HG03103 (cell line): ENCODE results near the gene METTL25.
A peak's percentile ranks its signal among the peaks of the same experiment; 100 is the strongest.

Experiments used
- ATAC-seq: cut with Tn5 transposase; IDR thresholded peaks from one replicate; pipeline ENCODE4 v1.9.1; 2021; ENCODE audit warnings: low read depth; ENCODE audit not compliant: unreplicated experiment

The METTL25 gene

DNA sequence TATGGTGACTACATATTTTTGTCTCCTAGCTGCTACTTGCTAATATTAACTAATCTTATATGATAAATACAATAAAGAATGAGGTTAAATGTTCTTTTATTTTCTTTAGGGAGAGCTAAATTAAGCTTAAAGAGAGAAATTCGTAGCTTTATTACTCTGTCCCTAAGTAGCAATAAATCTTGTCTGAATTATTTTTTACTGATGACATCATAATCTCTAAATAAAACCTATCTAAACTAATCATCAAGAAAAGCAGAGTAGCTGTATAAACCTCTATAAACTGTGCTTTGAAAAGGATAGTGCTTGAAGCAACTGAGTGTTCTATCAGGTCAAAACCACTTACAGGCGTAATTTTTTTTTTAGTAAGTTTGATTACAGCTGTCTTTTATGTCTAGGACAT lies 42.5 kb downstream of the METTL25 start:
- ATAC-seq: no peak

DNA sequence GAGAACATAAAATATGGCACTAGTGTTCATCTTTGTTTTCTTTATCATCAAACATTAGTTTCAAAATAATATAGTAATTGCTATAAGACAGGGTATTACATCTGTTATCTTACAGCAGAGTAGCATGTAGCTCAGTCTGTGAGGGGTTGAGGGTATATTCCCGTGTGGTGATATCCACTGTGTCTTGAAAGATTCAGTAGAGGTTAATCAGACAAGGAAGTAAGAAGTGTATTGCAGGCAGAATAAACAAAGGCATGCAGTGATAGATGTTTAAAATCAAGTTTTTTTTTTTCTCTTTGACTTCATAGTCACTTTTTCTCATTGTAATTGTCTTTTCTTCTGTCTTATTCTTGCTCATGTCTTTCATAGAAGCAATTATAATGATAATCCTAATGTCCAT lies 48.3 kb downstream of the METTL25 start:
- ATAC-seq: no peak

DNA sequence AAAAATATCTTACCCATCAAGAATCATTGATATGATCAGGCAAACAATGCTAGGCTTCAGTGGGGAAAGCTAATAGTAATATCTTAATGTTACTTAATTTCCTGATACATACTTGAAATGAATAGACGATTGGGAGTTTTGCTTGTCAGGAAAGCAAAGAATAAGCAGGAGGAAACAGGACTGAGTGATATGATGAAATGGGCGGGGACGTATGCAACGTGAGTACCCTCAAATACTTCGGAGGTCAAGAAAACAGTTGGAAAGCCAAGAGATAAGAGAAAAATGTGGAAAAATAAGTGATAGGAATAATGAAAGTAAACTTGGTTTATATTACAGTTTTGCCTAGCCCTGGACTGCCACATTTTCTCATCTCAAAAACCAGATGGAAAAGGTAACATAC lies 49.2 kb downstream of the METTL25 start:
- no peak for ATAC-seq

DNA sequence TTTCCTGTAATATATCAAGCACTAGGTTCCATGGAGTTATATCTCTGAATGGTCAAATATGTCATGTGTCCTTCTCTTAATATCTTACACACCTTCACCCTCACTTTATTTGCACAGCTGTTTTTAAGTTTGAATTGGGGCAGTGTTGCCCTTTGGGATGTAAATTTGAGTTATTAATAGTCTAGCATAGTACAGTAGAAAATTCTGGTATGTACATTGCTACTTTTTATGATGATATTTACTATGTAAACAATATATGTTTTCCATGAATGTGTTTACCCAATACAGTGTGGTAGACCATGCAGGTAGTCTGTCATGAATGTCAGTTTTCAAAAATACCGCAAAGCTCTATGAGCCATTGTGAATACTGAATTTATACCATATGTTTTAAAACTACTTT lies 50.5 kb downstream of the METTL25 start:
- no peak for ATAC-seq

DNA sequence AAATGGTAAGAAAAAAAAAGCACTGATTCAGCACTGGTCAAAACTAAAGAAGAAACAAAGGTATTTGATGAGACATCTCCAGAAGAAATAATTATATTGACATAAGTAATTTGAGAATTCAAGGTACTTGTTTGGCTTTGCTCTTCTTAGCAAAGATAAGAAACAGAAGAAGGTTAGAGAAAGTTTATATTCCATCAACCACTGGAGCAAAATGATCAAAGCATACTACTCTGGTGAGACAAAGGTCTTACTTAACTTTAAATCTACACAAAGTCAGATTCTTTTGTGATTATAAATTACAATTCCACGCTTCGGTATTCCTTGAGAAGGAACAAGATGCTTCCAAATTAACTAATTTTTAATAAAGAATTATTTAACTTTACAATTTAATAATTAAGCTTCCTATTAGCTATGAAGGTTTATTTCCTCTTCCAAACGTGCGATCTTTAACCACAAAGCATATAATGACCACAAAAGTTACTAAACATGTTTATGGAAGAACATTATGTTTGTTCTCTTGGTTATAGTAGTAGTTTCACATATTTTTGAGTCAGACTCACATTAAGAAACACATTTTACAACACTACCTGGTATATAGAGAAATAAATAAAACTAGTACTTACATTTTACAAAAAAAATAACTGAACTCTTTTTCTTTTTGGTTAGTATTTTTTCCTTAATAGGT lies 53.4 kb downstream of the METTL25 start:
- no peak for ATAC-seq

DNA sequence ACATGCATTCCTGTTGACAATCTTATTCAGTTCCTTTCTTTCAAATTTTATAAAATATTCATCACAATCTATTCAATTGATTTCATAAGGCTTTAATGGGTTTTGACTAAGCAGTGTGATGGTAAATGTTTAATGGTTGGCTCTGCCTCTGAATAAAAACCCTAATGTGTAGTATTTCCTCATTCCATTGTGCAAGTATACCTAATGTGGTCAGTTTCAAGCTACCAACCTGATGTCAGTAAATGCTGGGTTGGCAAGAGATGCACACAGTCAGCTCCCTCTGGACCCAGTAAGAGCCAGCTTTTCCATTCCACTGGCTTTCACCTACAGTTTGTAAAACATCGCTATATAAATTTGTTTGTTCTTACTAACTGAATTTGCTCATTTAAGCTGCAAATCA lies 53.9 kb downstream of the METTL25 start:
- no peak for ATAC-seq

DNA sequence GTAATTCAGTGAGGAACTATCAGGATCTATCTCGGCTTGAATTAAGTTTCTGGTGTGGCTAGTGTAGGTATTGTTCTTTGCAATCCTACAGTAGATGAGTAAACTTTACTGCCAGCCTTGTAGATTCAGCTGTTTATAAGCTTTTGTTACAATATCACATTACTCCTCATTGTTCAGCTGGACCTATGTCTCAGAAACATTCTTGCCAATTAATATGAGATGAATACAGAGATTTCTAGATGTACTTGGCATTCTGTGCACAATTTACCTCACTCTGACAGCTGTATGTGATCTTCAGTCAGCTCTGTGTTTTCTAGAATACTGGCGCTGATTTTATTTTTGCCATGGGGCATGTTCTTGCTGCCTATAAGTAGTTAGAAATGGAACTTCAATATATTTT lies 55.7 kb downstream of the METTL25 start:
- no peak for ATAC-seq

DNA sequence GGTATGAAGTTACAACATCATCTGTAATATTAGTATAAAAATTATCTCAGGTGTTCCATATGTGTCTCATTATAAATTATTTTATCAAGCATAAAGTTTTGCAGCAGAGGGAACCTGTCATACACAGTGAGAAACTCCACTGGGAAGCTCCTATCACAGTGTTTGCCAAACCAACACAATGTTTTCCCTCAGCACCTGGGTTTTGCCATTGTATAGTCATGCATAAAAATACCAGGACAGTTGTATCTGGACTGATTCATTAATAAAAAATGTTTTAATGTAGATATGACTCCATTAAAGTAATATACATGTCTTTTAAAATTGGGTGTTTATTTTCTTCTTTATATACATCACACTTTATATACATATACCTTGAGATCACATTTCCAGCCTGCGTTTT lies 56.6 kb downstream of the METTL25 start:
- no peak for ATAC-seq

DNA sequence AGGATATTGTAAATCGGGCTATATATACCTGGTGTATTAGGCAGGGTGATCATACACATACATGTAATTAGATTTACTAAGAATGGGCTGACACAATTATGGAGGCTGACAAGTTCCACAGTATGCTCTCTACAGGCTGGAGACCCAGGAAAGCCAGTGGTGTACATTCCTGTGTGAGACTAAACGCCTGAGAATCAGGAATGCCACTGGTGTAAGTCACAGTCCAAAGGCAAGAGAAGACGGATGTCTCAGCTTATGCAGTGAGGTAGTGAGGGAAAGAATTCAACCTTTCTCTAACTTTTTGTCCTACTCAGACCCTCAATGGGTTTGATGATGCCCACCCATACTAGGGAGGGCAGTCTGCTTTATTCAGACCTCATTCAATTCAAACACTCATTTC lies 57.1 kb downstream of the METTL25 start:
- no peak for ATAC-seq

DNA sequence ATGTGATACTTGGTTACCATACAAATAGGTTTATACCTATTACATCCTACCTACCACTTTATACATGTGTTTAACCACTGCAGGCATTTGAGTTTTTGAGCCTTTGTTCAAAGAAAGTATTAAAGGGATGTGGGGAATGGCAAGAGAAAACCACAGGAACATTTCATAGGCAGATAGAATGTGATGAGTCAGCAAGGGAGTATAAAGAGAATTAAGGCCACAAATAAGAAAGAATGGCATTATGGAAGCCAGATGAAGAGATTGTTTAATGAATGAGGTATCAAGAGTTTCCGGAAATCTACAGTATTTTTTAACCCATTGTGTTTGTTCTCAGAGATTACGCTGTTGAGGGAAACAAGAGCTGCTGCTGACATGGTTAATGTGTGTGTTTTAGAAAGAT lies 66.9 kb downstream of the METTL25 start:
- no peak for ATAC-seq

DNA sequence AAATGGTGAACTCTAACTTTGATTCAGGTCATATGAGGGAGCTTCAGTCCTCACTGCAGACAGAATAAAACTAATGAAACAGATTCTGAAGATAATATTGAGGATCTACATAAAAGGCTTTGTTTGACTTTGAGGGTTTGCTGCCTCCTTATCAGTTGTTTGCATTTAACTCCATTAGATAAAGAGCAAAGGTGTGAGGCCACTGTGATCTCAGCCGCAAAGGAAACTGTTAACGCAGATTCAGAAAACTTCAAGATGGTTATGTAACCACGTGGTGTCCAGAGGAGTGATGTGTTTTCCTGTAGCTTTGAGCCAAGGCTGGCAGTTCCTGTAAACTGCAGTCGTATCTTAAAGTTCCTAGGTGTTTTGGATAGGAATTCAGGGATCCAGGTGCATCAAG lies 67.8 kb downstream of the METTL25 start:
- ATAC-seq: no peak

DNA sequence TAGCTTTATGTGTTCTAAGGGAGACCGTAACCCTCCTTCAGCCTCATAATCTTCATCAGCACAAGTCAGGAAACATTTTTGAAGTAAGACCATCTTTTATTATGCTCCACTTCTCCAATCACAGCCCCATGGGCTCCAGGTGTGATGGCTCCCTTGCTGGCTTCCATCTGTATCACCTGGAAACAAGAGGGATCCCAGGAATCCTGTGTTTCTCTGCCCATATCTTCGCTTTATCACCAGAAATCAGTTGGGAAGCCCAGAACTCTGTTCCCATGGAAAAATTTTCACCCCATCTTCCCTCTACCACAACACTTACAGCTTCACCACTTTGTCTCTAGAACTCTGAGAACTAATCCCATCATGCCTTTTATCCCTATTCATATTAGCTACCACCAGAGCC lies 68.3 kb downstream of the METTL25 start:
- ATAC-seq: no peak

DNA sequence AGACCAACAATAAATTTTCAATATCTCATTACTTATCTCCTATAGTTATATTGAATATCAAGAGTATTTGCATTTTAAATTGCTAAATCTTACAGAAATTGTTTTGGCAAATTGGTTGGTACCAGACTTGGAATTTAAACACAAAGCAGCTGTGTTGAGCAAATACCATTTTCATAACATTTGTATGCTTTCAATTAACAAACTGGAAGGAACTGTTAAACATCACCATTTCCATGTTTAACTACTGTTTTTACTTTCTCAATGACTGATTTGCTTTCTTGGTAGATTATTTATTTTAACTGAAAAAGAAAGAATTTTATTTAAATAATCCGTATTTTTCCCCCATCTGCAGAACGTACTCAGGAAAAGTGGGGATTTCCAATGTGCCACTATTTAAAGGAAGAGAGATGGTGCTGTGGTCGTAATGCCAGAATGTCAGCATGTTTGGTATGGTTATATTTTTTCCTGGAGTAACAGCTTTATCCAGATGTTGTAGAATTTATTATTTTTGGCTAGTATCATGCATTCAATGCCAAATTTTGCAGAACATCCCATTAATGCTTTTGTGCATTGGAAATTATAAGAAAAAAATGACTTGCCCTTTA lies 72.3 kb downstream of the METTL25 start:
- no peak for ATAC-seq

DNA sequence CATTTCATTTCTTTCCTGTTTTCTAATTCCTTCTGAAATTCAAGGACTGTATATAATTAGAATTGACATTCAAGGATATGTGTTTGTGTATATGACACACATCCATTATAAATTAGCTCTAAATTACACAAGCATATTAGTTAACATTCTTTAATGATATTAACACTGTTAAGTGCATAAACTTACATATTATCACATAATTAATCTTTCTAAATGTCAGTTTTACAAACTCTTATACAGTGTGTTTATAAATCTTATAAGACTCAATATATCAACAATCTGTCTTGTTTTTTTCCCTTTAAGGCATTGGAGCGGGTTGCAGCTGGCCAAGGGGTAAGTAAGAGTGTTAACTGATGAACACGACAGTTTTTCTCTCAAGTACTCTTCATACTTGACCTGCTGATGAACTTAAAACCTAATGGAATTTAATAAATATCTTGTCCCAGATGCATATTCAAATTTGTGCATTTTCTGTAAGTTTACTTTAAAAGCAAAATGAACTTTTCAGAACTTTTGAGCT lies 76.1 kb downstream of the METTL25 start:
- ATAC-seq: no peak

DNA sequence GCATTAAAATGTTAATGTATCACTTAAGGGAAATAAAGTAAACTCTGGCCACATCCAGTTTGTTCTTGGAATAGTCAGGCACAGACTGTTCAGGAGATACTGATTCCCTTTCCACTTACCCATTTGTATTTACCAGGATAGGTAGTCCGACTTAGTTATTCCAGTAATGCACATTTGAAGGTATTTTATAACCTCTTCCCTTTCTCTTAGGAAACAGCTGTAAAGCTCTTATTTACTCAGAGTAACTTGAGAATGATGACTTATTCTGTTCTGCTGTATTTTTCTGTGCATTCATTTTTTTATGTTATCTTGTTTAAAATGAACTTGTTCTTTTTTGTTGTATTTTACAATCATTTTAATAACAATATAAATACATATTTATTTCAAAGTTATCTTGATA lies 78.0 kb downstream of the METTL25 start:
- ATAC-seq: no peak

DNA sequence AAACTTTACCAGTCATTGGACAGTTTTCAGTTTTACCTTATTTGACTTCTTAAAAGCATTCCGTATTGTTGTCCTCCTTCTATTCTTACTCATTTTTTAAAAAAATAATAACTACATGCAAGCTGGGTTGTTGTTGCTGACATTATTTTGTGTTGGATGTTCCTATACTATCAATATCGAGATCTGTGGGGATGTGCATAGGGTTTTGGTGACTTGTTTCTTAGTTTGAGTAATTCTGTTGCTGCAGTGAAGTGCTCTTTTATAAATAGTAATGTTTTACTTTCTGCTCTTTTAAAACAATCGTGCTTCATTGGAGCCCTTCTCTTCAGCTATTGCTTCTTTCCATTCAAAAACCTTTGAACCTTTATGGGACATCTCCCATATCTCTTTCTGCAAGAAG lies 79.4 kb downstream of the METTL25 start:
- ATAC-seq: peak; percentile 25

DNA sequence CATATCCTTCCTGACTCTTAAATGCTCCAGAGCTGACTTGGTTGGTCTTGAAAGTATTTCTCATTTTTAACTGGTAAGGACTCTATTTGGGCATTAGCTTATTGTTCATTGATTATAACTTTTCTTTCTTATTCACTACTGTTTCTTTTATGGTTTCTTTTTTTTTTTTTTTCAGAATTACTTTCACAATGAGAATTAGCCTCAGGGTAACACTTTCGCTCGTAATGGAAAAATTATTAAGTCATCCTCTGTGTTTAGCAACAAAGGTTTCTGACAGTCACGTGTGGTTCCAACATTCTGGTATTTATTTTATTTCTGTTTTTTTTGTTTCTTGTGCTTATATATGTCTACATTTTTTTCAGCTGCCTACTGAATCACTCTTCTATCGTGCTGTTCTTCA lies 80.0 kb downstream of the METTL25 start:
- peak; percentile 52 for ATAC-seq

DNA sequence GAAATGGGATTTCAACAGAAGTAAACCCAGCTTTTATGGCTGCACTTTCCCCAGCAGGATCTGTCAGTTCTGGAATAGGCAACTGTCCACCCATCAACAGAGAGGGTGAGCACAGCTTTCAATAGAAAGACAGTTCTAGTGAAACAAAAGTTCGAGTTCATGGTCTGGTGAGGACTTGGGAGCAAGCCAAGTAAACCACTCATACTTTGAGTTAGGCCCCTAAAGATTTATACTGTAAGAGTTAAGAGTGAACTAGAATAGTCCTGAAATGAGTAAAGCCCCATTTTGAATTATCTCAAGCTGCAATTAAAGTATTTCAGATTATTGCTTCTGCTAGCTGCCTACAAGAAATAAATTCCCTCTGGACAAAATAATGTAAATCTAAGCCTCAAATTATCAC lies 82.6 kb downstream of the METTL25 start:
- peak; percentile 50 for ATAC-seq

DNA sequence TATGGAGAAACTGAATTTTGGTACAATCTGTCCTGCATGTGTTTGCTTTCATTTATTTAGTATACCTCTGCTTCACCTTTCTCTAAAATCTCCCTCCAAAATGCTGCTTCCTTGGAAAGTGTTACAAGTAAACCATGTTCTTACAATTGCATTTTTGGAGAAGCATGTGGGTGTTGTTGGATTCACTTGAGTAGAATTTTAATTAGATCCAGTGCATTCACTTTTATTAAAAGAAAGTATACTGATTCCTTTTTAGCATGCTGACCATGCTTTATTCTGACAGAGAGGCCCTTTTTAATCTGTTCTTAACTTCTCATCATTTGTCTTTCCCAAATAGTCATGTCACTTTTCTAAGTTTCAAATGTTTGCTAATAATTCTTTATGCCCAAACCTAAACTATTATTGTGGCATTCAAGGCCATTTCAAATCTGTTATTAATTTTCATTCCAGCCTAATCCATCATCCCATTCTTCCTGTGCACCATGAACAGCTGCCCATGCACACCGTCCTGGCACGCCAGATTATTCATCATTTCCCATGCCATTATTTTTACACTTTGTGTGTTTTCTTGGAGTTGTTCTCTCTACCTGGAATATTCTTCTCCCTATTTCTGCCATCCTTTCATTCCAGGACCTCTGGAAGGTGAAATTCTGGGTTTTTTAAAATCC lies 90.7 kb downstream of the METTL25 start:
- ATAC-seq: no peak

DNA sequence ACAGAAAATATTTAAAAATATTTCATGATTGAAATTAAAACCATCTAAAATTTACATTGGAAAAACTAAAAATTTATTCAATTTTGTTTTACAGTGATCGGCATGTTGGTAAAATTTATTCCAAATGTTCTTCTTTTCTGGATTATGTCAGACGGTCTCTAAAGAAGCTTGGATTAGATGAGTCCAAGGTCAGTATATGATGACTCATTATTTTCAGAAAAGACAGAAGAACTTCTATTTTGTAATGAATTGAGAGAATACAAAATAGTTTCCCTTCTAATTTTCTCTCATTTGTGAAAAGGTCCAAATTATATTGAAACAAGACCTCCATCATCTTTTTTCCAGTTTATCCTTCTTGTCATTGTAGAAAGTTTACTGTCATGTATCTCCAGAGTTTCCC lies 98.3 kb downstream of the METTL25 start:
- ATAC-seq: no peak

DNA sequence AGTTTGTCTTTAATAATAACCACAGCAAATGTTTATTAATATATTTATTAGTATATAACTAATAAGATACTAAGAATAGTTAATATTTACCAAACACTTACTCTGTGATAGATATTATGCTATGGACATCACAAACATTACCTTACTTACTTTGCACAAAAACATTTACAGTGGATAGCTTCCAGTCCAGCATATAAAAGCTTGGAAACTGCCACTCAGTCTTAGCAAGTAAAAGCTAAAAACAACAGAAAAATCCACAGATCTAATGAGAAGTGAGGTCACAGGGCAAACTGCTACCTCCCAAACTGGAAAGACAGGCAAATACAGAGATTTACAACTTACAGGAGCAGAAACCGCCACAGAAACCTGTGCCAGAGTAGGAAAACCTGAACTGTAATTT lies 99.8 kb downstream of the METTL25 start:
- no peak for ATAC-seq

DNA sequence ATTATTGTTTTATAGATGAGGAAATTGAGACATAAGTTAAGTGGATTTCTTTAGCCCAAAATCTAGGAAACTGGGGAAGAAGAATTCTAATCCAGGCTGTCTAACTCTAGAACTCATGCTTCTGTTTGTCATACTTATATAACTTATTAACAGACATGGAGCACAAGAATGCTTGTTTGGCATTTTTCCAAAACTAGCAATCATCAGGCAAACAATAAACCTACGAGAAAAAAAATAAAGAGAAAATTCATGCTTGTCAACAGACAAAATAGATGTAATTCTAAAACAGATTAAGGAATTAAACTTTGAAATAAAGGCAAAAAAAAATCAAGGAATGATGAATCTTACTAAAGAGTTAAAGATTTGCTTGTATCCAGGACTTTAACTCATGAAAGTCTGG lies 103.1 kb downstream of the METTL25 start:
- ATAC-seq: no peak
